Measurements from ENCODE around the gene STKLD1.

- no peak for TF ChIP-seq CTCF (IDR thresholded peaks at IDR 0.05; ENCODE audit: low read length)
- TF ChIP-seq EZH2 (optimal IDR thresholded peaks at IDR 0.05; ENCODE audit: low read depth, low read length), result no peak
- no peak for TF ChIP-seq EZH2phosphoT487 (IDR thresholded peaks at IDR 0.05; ENCODE audit: low read length)
These were observed 8.9 kb upstream of the STKLD1 start for GRCh38 chr9:133367221-133367620.

Measured in MM.1S (cell line).